ENCODE measurements around the gene CNNM3.

Gene CNNM3

GRCh38 chr2:96828874-96829273 lies 12.8 kb downstream of the CNNM3 start:
- TF ChIP-seq, protein P1, sequence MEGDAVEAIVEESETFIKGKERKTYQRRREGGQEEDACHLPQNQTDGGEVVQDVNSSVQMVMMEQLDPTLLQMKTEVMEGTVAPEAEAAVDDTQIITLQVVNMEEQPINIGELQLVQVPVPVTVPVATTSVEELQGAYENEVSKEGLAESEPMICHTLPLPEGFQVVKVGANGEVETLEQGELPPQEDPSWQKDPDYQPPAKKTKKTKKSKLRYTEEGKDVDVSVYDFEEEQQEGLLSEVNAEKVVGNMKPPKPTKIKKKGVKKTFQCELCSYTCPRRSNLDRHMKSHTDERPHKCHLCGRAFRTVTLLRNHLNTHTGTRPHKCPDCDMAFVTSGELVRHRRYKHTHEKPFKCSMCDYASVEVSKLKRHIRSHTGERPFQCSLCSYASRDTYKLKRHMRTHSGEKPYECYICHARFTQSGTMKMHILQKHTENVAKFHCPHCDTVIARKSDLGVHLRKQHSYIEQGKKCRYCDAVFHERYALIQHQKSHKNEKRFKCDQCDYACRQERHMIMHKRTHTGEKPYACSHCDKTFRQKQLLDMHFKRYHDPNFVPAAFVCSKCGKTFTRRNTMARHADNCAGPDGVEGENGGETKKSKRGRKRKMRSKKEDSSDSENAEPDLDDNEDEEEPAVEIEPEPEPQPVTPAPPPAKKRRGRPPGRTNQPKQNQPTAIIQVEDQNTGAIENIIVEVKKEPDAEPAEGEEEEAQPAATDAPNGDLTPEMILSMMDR (conservative IDR thresholded peaks at IDR 0.05; ENCODE audit: low read depth) = no peak
- ChIA-PET CTCF (no interaction called here), POLR2A (ENCODE audit: low non-redundant PET) (no interaction called here)
- no peak overlapping the region for H3K27ac ChIP-seq
- DNase-seq (ENCODE audit: low spot score) = no peak

DNA sequence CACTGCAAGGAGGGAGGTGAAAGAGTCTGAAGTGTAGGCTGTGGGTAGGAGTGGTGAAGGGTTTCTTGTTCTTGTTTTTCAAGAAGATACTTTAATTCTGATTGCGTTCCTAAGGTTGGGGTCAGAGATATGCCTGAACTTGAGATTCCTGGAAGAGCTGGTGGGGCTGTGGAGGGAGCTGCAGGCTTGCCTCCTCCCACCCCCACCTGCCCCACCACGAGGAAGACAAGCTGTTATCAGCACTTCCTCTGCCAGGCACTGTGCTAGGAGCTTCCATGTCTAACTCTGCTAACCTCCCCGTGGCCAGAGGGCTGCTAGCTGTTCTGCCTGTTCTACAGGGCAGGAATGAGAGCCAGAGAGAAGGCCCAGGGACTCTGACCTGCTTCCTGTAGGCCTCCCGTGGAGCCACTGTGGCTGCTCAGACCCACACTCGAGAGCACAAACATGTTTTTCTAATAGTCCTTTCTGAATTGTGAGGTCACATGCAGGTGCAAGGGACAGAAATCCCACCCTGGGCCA lies 14.0 kb downstream of the CNNM3 start:
- POLR2A ChIA-PET (ENCODE audit: low non-redundant PET) = no interaction called here
- CTCF ChIA-PET = no interaction called here
- DNase-seq (ENCODE audit: low spot score) = no peak

GRCh38 chr2:96831679-96832078 lies 15.6 kb downstream of the CNNM3 start:
- H3K27ac ChIP-seq = peak overlapping the region; percentile 70
- ChIA-PET POLR2A (ENCODE audit: low non-redundant PET) (interaction anchor here (0.6 kb wide), 1 partner anchor 41 kb away, joined by 4 read pairs; no protein-coding TSS in a partner anchor), CTCF (no interaction called here)
- TF ChIP-seq, protein P1 (conservative IDR thresholded peaks at IDR 0.05; ENCODE audit: low read depth) = no peak
- no peak for DNase-seq (ENCODE audit: low spot score)

More for the DNA sequence above, 14.0 kb downstream of the CNNM3 start:
- peak overlapping the region; percentile 19; the same call in 1 of the 2 replicates for H3K27ac ChIP-seq
- TF ChIP-seq, protein P1 (conservative IDR thresholded peaks at IDR 0.05; ENCODE audit: low read depth) = no peak

GRCh38 chr2:96832408-96832753 lies 16.3 kb downstream of the CNNM3 start:
- DNase-seq (ENCODE audit: low spot score) = no peak
- ChIA-PET CTCF (no interaction called here), POLR2A (ENCODE audit: low non-redundant PET) (interaction anchor here (0.6 kb wide), 2 partner anchors 11 to 41 kb away, joined by 3 to 4 read pairs; no protein-coding TSS in a partner anchor)
- TF ChIP-seq, protein P1 (conservative IDR thresholded peaks at IDR 0.05; ENCODE audit: low read depth) = no peak
- H3K27ac ChIP-seq = peak overlapping the region; percentile 70

DNA sequence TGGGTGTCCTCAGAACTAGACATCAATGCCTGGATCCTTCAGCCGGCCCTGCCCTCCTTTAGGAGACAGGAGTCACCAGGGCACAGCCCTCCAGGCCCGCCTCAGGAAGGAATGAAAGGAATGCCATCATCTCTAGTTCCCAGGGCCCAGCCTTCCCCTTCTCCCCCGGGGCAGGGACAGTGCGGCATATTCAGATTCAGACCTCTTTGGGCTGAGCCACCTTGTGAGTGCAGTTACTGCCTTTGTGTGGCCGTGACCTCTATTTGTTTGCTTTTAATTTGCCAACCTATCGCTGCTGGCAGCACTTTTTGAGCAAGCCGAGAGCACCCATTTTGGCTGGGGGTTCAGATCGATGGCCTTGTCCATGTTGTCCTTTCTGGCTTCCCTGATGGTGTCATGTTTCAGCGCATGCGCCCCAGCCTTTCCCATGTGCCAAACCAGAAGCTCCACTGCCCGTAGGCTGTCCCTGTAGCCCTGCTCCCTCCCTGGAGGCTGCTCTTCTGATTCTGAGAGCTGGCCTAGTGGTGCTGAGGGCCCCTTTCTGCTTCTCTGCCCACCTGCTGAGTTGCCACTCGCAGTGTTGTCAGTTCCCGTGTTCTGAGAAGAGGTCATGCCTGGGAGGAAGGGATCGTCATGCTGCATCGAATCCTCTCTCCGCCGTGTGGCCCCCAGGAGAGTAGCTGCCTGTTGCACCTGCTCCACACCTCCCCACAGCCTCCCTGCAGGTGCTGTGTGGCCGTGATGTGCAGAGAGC lies 16.9 kb downstream of the CNNM3 start:
- H3K27ac ChIP-seq = peak overlapping the region; percentile 70
- POLR2A ChIA-PET (ENCODE audit: low non-redundant PET) = interaction anchor here (0.6 to 0.8 kb wide), 2 partner anchors 9 to 10 kb away, joined by 3 read pairs; no protein-coding TSS in a partner anchor
- CTCF ChIA-PET = interaction anchor here (0.7 kb wide), 1 partner anchor 404 kb away, joined by 5 read pairs; no protein-coding TSS in a partner anchor
- peak; percentile 83 for DNase-seq (ENCODE audit: low spot score)
- TF ChIP-seq, protein P1 (conservative IDR thresholded peaks at IDR 0.05; ENCODE audit: low read depth) = no peak

DNA sequence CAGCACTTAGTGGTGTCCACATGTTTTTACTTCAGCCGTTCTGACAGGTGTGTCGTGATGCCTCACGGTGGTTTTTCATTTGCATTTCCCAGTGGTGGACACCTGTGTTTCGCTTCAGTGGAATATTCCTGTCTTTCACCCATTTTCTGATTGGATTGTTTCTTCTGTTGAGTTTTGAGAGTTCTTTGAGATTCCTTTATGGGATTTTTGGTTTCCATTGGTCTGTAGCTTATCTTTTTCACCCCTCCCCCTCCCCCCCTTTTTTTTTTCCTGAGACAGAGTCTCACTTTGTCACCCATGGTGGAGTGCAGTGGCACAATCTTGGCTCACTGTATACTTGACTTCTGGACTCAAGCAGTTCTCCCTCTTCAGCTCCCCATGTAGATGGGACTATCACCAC lies 19.8 kb downstream of the CNNM3 start:
- POLR2A ChIA-PET (ENCODE audit: low non-redundant PET) = no interaction called here
- CTCF ChIA-PET = interaction anchor here (0.6 to 1.1 kb wide), 3 partner anchors 19 to 115 kb away, joined by 3 to 6 read pairs (median 3); partner anchors contain the start of gene CNNM3
- no peak for DNase-seq (ENCODE audit: low spot score)
- TF ChIP-seq, protein P1 (conservative IDR thresholded peaks at IDR 0.05; ENCODE audit: low read depth) = no peak
- H3K27ac ChIP-seq = no peak overlapping the region
